ENCODE measurements around the gene CDAN1.

DNA sequence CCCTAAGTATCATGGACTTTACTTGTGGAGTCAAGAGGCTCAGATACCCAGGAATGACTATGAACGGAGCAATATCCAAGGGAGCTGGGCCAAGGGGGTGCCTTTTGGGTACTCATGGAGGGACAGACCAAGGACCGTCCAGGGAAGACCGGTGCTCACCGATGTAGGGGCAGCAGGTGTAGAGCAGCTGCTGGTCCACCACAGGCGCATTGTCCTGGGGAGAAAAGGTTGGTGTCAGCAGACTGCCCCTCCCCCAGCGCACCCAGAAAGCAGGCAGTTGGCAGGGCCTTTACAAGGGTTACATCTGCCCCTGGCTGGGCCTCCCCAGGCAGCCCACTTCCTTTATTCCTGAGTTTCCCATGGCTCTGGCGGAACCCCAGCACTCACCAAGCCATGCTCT lies 7.5 kb downstream of the CDAN1 start:
- TF ChIP-seq, protein P1, sequence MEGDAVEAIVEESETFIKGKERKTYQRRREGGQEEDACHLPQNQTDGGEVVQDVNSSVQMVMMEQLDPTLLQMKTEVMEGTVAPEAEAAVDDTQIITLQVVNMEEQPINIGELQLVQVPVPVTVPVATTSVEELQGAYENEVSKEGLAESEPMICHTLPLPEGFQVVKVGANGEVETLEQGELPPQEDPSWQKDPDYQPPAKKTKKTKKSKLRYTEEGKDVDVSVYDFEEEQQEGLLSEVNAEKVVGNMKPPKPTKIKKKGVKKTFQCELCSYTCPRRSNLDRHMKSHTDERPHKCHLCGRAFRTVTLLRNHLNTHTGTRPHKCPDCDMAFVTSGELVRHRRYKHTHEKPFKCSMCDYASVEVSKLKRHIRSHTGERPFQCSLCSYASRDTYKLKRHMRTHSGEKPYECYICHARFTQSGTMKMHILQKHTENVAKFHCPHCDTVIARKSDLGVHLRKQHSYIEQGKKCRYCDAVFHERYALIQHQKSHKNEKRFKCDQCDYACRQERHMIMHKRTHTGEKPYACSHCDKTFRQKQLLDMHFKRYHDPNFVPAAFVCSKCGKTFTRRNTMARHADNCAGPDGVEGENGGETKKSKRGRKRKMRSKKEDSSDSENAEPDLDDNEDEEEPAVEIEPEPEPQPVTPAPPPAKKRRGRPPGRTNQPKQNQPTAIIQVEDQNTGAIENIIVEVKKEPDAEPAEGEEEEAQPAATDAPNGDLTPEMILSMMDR (IDR thresholded peaks at IDR 0.05; ENCODE audit: insufficient read depth, low read length), result no peak
- TF ChIP-seq POLR2AphosphoS5 (IDR thresholded peaks at IDR 0.05; ENCODE audit: low read depth), result no peak
